Activated naive CD4-positive, alpha-beta T cell treated with anti-CD3 and anti-CD28 coated beads for 36 hours (primary cell): ENCODE data around the gene CLTC. TPM values are rescaled to one million over a fixed set of nuclear protein-coding genes. Genes with fewer than 3 reads are reported as not detected.

Source experiments
- CTCF ChIA-PET: fragments of 350-600 bp; sonication (Branson Sonifier 250); formaldehyde crosslinking; loops from one replicate; lab custom pipeline; 2021; ENCODE audit warnings: antibody characterized with exemption; lab: Charles Lee
- DNase-seq: peaks from one replicate; pipeline ENCODE4 v3.0.0-alpha.2; 2020
- H3K27ac Mint-ChIP-seq: one replicate; pipeline ENCODE4 v1.8.0; 2021; ENCODE audit warnings: mild to moderate bottlenecking, mixed read lengths
- H3K27me3 Mint-ChIP-seq: one replicate; pipeline ENCODE4 v1.8.0; 2021; ENCODE audit warnings: low read depth, mixed read lengths
- H3K36me3 Mint-ChIP-seq: one replicate; pipeline ENCODE4 v1.8.0; 2021; ENCODE audit warnings: low read depth, mixed read lengths
- H3K4me1 Mint-ChIP-seq: one replicate; pipeline ENCODE4 v1.8.0; 2021; ENCODE audit warnings: low read depth, mixed read lengths
- H3K4me3 Mint-ChIP-seq: one replicate; pipeline ENCODE4 v1.8.0; 2021; ENCODE audit warnings: mild to moderate bottlenecking, moderate library complexity, mixed read lengths
- H3K9me3 Mint-ChIP-seq: one replicate; pipeline ENCODE4 v1.8.0; 2021; ENCODE audit warnings: mixed read lengths
- intact Hi-C: fragments of 100-400 bp; cut with micrococcal nuclease; formaldehyde crosslinking; loops from one replicate; pipeline ENCODE4 v1.15.1; 2023
- total RNA-seq, 2 experiments: library from RNA; stranded (reverse); gene quantifications; one replicate each; pipeline ENCODE4 v1.2.3, GENCODE V29; 2021

The CLTC gene
- total RNA-seq, 2 experiments from 2014 or later, result 127 to 134 TPM

DNA sequence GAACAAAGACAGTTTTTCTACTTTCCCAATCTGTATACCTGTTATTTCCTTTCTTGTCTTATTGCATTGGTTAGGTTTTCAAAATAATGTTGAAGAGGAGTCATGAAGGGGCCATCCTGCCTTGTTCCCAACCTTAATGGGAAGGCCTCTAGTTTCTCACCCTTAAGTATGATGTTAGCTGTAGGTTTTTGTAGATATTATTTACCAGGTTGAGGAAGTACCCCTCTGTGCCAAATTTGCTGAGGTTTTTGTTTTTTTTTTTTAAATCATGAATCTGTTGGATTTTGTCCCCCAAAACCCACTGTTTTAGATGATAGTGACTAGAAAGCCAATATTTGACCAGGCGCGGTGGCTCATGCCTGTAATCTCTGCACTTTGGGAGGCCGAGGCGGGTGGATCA lies 124.1 kb downstream of the CLTC start:
- intact Hi-C loops, result no loop called here
- H3K36me3 Mint-ChIP-seq, result peaks cover 22% of the 10 kb centered on the region
- CTCF ChIA-PET, result interaction anchor here (0.6 kb wide), 1 partner anchor 170 kb away, joined by 4 read pairs; no protein-coding TSS in a partner anchor

DNA sequence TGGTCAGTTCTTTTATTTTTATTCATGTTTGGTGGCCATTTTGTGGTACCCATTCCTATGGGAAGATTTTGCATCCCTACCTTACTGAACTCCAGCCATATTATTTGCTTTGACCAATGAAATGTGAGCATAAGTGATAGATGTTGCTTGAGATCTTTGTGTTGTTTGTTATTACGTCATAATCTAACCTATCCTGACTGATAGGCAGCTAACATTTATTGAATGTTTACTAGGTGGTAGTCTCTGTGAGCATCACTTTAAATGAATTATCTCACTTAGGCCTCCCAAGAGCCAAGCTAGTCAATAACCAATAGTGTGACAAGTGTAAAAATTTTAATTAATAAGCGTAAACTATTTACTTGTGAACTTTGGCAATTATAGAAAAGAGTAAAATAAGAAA lies 125.3 kb downstream of the CLTC start:
- CTCF ChIA-PET, result interaction anchor here (0.6 to 1.4 kb wide), 3 partner anchors 9 to 148 kb away, joined by 3 read pairs; partner anchors contain the start of genes CLTC and TUBD1
- Mint-ChIP-seq H3K4me3 (no peak overlapping the region), H3K36me3 (peaks cover 20% of the 10 kb centered on the region), H3K27me3 (no peaks in the 10 kb centered on the region), H3K4me1 (peaks cover 8% of the 10 kb centered on the region), H3K27ac (no peak overlapping the region), H3K9me3 (peaks cover 2% of the 10 kb centered on the region)
- intact Hi-C loops, result no loop called here
- no peak for DNase-seq

More for the DNA sequence above, 124.1 kb downstream of the CLTC start:
- no peaks in the 10 kb centered on the region for H3K27me3 Mint-ChIP-seq
- H3K4me3 Mint-ChIP-seq, result no peak overlapping the region
- no peak for DNase-seq
- H3K27ac Mint-ChIP-seq, result no peak overlapping the region
- H3K9me3 Mint-ChIP-seq, result peaks cover 2% of the 10 kb centered on the region
- H3K4me1 Mint-ChIP-seq, result peaks cover 8% of the 10 kb centered on the region

Other genes starting within 250 kb of the CLTC start
- gene DHX40, start 54.3 kb upstream of the CLTC start, total RNA-seq, result 10 to 100 TPM; 14.2 to 15.3 TPM
- 10 to 100 TPM; 19.7 to 24.4 TPM for gene PTRH2, start 87.5 kb downstream of the CLTC start, total RNA-seq
- 100 to 1,000 TPM; 423 to 438 TPM for gene VMP1, start 87.8 kb downstream of the CLTC start, total RNA-seq